HG03097 (cell line): Measurements from ENCODE around the gene DBF4B.
"Not testable (repeated sequence)": the region's sequence is repeated elsewhere in the genome, so short reads cannot be mapped to it uniquely, and the experiment has no call there.

Source experiments
- ATAC-seq: cut with Tn5 transposase; IDR thresholded peaks from one replicate; pipeline ENCODE4 v1.9.1; 2021; ENCODE audit not compliant: unreplicated experiment, low FRiP score

DBF4B gene, protein sequence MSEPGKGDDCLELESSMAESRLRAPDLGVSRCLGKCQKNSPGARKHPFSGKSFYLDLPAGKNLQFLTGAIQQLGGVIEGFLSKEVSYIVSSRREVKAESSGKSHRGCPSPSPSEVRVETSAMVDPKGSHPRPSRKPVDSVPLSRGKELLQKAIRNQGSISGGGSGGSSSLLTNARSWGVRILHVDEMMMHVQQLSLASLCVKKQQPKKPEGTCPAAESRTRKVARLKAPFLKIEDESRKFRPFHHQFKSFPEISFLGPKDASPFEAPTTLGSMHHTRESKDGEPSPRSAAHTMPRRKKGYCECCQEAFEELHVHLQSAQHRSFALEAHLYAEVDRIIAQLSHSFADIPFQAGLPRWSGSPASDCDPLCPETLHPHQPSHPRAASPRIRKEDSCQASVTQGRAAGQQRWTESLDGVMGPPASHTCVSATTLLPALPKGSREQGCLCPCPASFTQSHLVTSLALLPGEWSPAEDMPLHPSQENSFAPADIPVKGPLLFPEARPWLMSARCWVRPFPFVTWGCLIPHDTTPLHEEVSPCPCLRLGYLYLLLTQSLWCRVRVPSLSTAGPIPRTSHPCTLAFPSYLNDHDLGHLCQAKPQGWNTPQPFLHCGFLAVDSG

GRCh38 chr17:44708401-44709263 lies at the start of gene DBF4B:
DBF4B (plus strand) TSS chr17:44708665; CDS start chr17:44708821, 156 bp downstream.
- ATAC-seq = no peak

- no peak for ATAC-seq
These were observed 46.6 kb upstream of the DBF4B start for GRCh38 chr17:44661835-44662234.

DNA sequence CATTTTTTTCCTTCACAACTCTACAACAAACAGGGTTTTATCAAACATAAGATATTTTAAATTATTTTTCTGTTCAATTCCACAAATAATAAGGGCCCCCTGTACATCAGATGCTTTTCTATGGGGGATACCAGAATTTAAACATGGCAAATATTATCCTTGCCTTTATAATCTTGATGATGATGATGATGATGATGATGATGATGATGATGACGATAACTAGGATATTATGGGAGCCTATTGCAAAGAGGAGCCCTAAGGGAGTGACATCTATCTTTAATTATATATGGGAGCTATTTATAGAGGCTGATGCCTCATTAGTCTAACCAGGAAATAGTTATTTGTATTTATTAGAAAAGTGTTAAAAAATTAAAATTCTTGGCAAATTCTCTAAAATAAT lies 45.4 kb upstream of the DBF4B start:
- no peak for ATAC-seq

DNA sequence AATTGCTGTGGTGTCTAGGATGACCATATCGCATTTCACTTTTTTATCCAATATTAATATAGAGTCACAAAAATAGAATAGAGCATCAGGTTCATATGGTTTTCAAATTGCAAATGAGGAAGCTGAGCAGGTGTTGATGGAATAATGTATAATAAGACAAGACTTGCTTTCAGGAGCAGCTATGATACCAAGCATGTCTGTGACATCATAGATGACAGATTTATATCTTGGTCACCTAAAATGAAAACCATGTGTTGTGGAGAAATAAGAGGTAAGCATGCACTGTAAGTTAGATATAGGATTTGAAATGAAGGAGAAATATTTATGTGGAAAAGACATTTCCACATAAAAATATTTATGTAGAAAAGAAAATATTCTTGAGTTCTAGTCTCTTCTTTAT lies 43.6 kb upstream of the DBF4B start:
- ATAC-seq = no peak

GRCh38 chr17:44666006-44666405 lies 42.5 kb upstream of the DBF4B start:
- no peak for ATAC-seq

- ATAC-seq = no peak
These were observed 35.9 kb upstream of the DBF4B start for GRCh38 chr17:44672479-44673093.

DNA sequence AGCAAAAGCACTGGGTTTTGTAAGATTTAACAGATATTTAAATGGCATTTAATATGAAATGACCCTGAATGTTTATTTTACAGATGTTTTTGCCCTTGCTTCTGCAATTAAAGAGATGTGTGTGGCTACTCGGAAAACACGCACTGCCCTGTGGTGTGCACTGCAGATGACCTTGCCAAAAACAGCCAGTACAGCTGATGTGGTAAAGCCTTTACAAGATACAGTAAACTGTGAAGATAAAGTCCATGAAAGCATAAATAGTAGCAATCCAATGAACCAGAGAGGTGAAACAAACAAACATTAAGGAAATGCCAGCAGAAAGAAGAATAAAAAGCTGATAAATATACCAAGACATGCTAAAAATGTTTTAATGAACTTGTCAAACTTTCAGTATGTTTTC lies 34.6 kb upstream of the DBF4B start:
- no peak for ATAC-seq

GRCh38 chr17:44677136-44677535 lies 31.3 kb upstream of the DBF4B start:
- no peak for ATAC-seq

DNA sequence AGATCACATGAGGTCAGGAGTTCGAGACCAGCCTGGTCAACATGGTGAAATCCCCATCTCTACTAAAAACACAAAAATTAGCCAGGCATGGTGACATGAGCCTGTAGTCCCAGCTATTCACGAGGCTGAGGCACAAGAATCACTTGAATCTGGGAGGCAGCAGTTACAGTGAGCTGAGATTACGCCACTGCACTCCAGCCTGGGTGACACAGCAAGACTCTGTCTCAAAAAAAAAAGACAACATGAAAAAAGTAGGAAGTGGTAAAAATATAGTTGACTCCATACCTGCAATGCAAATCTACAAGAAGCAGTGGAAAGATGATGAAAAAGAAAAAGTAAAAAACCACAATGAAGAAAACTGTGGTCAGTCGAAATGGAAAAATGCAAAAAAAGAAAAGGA lies 25.2 kb upstream of the DBF4B start:
- ATAC-seq = not testable (repeated sequence)

DNA sequence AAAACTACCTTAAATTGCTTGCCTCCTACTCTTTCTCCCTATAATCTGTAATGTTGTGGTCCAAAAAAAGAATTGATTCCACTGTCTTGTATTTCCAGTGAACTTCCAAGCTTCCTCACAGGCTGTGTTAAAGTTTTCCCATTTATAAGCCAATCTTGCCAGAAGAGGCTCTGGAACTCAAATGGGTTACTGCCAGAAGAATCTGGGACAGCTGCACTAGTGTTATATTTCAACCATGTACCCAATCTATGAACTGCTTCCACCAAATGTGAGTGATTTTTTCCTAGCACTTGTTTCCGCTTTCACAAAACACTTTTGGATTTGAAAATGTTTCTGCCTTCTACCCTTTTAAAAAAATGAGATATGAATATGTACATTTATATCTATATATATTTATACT lies 20.7 kb upstream of the DBF4B start:
- ATAC-seq = no peak

GRCh38 chr17:44688200-44688599 lies 20.3 kb upstream of the DBF4B start:
- no peak for ATAC-seq

DNA sequence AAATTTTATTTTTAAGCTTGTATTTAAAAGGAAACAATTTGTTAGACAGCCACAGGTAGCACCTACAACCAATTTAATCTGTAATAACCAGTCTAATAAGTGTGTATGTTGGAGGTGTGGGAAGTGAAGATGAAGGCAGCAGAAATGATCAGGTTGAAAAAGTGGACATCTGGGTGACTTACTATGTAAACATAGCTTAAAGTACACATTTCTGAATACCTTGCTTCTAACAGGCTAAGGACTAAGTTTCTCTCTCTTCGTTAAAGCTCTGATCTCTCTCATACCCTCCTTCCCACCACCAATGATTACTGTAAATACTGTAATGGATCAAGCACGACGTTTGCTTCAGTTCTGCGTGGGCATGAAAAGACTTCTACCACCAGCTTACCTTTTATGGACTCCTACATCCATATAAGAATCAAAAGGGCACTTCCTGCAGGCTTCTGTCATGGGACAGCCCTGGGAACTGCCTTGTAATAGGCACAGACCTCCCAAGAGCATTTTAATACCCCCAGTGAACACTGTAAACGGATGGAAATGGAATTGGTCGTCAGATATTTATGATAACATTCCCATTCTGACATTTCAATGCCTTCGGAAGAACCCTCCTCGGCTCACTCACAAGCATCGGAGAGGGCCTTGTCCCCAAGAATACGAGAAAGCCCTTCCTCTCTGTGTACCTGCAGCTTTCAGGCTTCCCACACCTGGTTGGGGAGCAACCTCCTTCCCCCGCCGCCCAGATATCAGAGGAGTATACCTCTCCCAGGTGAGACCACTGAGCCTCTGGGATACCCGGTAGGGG lies 19.6 kb upstream of the DBF4B start:
- peak; percentile 24 for ATAC-seq

DNA sequence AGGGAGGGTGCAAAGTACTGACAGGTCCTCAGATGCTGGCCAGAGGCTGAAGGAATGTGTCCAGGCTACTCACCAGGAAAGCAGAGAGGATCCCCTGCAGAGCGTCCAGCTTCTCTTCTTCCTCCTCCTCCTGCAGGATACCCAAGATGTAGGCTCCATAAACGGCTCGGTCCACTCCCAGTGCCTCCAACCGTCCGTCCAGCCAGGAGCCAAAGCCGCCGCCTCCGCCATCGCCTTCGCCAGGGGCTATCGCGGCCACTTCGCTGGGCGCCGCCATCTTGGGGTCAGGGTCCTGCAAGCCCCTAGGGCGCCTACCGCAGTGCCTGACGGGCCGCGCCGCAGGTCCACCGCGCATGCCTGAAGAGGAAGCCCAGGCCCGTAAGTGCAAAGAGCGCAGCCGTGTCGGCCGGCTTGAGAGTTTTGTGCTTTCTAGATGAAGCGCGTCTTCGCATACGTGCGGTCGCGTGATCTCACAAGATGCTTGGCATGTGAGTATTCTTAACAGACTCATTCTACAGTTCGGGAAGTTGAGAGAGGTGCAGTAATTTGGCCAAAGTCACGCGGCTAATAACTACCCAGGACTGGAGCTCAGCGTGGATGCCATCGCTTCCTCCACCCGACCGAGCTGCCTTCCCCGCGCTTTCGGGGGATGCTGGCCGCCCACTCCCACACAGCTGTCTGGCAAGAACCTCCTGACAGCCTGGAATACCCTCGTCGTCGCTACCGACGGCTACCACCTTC lies 18.8 kb upstream of the DBF4B start, which contains the start of gene CCDC43:
Gene CCDC43 (minus strand): TSS at position 300 of the 741 bp plus-strand sequence. CDS start 23 bp downstream, at position 277.
- peak; percentile 86 for ATAC-seq

DNA sequence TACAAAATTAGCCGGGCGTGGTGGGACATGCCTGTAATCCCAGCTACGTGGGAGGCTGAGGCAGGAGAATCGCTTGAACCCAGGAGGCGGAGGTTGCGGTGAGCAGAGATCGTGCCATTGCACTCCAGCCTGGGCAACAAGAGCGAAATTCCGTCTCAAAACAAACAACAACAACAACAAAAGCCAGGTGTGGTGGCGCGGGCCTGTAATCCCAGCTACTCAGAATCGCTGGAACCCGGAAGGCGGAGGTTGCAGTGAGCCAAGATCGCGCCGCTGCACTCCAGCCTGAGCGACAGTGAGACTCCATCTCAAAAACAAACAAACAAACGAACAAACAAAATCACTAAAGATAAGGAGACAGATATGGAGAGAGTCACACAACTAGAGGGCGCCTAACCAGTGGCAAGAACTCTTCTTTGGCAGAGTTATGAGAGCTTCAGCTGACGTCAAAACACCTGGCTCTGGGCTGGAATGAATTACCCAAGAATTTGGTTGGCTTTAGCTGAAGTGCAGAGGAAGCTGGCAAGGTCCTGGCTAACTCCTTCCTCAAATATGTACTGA lies 17.6 kb upstream of the DBF4B start:
- not testable (repeated sequence) for ATAC-seq

- ATAC-seq = no peak
These were observed 14.9 kb upstream of the DBF4B start for GRCh38 chr17:44693609-44694008.

DNA sequence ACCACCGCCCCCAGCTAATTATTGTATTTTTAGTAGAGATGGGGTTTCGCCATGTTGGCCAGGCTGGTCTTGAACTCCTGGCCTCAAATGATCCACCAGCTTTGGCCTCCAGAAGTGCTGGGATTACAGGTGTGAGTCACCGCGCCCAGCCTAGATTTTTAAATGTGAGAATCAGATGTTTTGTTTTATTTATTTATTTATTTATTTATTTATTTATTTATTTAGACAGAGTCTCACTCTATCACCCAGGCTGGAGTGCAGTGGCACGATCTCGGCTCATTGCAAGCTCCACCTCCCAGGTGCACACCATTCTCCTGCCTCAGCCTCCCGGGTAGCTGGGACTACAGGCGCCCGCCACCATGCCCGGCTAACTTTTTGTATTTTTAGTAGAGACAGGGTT lies 8.2 kb upstream of the DBF4B start:
- ATAC-seq = not testable (repeated sequence)

DNA sequence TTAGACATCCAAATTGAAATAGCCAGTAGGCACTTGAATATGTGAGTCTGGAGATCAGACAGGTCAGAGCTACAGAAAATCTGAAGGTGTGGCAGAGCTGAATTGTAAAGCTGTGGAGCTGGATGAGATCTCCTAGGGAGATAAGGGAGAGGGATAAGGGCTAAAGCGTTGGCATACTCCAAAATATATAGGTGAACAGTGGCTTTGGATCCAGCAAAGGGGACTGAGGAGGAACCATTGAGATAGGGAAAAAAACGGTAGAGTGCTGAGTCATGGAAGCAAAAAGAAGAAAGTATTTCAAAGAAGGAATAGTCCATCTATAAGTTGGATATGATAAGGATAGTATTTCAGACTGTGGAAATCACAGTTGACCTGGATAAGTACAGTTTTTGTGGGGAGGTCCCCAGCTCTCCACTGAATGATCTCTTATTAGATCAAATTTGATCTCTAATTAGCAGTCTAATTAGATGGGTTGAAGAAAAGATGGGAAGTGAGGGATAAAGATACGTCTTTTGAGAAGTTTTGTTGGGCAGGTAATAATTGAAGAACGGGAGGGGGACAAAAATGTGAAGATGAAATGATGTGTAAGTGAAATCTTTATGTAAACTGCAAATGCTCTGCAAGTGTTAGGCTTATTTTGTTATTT lies 587 bp upstream of the DBF4B start:
- no peak for ATAC-seq

- ATAC-seq = no peak
These were observed 11.0 kb downstream of the DBF4B start for GRCh38 chr17:44719444-44719843.
